Epidermal melanocyte (primary cell): ENCODE measurements around the gene GRK5.

Source experiments
- DNase-seq: peaks from one replicate; pipeline ENCODE4 v3.0.0; 2011; ENCODE audit warnings: low spot score; ENCODE audit not compliant: insufficient read length

GRK5 gene

DNA sequence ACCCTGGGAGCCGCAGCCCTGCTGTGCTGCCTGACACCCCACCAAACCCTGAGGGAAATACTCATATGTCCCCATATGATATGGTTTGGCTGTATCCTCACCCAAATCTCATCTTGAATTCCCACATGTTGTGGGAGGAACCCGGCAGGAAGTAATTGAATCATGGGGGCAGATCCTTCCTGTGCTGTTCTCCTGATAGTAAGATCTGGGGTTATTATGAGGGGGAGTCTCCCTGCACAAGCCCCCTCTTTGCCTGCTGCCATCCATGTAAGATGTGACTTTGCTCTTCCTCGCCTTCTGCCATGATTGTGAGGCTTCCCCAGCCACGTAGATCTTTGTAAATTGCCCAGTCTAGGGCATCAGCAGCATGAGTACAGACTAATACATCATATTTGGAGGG, 266.4 kb downstream of the GRK5 start:
- no peak for DNase-seq

DNA sequence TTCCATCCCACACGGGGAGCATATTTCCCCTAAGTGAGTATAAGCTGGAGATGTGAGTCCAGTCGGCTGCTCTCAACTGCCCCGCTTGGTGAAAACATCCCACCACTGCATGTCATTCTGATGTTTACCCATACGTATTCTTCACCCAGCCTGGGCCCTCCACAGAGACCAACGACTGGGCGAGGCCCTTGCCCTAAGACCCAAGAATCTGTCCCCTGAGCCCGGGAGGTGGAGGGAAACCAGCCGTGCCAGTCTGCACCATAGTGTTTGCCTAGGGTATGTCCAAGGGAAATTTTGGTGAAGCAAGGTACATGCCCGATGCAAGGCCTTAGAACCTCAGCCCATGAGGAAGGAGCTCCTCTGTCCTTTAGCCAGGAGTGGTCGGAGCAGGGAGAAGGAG, 267.2 kb downstream of the GRK5 start:
- no peak for DNase-seq

DNA sequence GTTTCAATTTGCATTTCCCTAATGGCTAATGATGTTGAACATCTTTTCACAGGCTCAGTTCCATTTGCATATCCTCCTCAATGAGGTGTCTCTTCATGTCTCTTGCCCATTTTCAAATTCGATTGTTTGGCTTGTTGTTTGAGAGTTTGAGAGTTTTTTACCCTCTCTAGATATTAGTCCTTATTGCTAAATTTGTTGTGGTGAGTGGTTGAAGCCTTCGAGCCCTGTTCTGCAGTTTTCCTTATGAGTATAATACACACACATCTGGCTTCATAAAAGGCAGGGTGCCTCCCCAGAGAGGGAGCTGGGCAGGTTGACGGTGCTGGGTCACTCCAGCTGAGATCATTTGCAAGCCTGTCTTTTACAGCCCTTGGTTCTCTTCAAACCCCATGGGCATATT, 270.1 kb downstream of the GRK5 start:
- no peak for DNase-seq

DNA sequence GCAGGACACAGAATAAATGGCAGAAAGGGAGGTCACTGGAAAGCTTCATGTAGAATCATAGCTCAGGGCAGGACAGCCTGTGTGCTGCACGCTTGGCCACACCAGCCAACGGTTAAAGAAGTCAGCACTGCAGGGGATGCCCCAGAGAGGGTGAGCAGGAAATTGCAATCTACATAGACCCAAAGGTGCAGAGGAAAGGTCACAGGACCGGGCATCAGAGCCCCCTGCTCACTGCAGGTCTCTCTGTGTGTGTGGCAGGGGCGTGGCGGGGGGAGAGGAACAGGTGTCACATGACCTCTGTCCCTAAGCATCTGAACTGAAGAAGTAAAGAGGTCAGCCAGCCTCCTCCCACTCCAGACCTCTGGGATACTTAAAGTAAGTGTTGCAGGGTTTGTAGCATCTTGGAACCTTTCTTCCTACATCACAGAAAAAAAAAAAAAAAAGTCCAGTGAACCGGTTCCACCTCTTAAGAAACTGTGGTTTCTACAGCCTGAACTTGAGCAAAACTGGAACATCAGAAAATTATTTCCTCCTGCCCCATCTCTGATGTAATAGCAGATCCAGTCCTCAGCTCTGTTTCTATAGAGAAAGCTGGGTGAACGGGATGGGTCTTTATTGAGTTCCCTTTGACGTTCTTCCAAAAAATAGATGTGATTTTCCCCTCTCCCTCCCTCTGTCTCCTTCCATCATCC, 270.9 kb downstream of the GRK5 start:
- DNase-seq: no peak

DNA sequence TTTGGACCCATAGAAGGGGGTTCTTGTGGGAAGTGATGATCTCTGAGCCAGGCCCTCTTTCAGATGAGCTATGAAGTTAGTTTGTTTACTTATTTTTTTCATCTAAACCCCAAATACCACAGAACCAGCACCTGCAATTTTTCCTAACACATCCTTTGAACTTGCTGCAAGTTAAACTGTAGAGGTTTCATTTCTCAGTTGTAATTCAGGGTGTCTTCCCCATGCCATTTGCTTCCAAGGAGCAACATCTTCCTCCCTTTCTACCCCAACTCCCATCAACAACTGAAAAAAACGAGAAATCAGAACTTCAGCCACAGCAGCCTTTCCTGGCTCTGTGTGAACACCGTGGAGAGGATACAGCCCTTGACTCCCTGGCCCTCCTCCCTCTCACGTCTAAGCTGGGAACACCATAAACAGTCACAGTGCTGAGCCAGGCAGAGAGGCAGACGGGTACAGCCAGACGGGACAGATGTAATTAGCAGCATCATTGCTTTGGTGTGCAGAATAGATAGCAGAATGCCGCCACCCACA, 271.5 kb downstream of the GRK5 start:
- DNase-seq: no peak

DNA sequence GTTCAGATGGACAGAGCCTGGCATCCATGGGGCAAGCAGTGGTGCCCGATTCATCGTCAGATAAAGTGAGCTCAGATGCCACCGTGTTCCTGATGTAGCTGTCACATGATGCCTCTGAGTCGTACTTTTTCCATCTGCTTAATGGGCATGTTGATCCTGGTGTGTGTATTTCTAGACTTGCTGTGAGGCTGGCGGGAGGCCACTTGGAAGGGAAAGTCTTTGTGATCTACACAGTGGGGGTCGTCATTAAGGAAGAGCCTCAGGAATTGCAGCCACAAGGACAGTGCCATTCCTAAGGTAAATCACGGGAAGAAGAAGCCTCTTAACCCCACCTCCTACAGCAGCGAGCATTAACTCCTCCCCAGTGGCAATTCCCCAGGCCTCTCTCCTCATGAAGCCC, 272.2 kb downstream of the GRK5 start:
- no peak for DNase-seq

DNA sequence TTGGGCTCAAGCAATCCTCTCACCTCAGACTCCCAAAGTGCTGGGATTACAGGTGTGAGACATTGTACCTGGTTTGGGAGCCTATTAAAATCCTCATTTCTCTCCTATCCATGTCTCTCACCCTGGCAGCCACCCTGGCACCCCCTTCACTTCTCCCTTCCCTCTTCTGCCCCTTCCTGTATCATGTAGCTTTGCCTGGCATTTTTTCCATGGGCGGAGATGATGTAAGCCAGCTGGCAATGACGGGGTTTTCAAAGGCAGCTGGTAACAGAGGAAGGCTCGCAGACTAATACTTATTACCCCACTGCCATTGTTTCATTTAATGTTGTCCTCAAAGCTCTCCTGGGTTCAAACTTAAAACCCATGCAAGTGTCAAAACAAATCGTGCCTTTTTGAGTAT, 273.3 kb downstream of the GRK5 start:
- DNase-seq: no peak

DNA sequence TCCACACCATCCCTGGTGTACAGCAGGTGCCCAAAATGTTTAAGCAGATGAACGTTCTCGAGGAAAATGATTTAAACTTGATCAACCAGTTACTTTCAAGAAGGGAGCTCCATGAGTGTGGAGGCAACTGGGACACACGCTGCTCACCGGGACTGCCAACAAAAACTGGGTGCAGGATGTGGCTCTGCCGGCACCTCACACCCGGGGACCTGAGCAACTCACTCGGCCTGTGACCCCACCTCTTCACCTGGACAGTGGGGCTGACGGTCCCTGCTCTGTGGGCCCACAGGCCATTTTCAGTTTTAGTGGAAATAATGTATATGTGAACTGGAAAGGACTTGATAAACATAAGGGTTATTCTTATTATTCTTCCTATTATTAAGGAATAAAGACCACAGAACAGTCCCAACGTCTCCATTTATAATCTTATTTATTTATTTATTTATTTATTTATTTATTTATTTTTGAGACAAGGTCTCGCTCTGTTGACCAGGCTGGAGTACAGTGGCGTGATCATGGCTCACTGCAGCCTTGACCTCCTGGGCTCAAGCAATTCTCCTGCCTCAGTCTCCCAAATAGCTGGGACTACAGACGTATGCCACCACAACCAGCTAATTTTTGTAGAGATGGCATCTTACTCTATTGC, 274.5 kb downstream of the GRK5 start:
- no peak for DNase-seq

DNA sequence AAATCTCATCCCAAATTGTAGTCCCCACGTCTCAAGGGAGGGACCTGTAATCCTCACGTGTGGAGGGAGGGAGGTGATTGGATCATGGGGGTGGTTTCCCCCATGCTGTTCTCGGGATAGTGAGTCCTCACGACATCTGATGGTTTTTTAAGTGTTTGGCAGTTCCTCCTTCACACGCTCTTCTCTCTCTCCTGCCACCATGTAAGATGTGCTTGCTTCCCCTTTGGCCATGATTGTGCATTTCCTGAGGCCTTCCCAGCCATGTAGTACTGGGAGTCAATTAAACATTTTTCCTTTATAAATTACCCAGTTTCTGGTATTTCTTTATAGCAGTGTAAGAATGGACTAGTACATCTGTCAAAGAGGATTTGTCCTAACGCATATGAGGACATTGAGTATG, 275.6 kb downstream of the GRK5 start:
- DNase-seq: no peak

DNA sequence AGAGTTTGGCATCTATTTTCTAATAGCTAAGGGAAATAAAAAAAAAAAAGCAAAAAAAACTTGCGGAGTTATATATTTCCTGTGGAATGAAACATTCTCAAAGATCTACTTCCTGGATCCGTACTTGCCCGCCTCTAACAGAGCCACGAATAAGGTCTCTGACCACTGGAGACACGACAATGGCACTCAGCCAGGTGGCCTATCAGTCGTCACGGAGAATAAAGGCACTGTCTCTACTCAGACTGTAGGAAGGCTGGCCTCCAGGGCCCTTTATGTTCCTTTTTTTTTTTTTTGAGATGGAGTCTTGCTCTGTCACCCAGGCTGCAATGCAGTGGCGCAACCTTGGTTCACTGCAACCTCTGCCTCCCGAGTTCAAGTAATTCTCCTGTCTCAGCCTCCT, 276.5 kb downstream of the GRK5 start:
- no peak for DNase-seq

DNA sequence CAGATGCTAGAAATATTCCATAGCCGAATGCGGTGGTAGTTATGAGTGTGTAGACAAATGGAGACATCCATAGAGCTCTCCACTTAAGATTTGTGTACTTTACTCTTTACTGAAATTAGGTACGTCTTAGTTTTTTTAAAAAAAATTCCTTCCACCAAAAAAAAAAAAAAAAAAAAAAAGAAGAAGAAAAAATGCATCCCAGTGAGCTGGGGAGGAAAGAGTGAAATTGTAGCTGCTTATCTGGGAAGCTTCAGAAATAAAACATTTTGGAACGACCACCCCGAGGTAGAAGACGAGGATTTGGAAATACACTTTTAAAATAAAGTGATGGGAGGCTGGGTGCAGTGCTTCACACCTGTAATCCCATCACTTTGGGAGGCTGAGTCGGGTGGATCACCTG, 281.3 kb downstream of the GRK5 start:
- no peak for DNase-seq

DNA sequence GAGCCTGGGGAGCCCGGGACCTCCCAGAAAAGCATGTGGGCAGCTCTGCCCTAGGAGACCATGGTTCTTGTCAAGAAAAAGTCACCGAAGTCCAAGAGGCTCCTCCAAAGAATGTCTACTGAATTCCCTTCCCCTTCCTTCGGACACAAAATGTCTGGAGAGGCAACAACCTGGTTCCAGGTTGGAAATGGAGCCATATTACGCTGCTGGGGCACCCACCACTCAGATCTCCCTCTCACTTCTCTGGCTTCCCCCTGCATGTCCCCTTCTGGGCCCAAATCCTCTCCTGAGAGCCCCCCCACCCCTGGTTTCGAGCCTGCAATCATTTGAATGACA, 282.6 kb downstream of the GRK5 start:
- no peak for DNase-seq

DNA sequence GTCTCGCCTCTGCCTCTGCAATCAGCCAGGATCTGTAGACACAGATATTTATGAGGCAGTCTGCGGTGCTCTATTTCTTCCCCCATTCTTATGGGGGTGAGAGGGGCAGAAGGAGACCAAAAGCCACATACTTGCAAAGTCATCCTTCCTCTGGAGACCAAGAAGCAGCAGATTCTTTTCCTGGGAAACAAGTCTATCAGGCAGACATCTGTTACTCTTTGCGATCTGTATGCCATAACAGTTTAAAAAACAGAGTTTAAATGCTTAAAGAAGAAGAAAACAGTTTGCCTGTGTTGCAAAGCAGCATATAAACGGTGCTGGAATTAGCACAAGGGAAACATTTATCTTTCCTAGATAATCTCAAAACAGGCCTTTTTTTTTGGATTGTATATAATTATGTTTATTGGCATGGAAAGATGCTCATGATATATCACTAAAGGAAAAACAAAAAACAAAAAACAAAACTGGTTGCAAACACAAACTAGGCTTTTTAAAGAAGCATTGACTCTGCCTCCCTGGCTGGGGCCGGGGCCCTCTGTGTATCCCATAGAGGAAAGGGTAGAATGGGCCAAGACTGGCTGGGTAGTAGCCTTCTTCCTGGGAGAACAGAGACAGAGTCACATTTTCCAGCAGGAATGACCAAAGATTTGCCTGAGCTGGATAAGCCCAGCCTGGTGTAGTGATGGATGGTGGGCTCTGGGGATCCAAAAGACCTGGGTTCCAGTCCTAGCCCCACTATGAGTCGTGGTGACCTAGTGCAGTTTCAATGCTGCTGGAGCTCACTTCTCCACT, 284.8 kb downstream of the GRK5 start:
- DNase-seq: no peak

DNA sequence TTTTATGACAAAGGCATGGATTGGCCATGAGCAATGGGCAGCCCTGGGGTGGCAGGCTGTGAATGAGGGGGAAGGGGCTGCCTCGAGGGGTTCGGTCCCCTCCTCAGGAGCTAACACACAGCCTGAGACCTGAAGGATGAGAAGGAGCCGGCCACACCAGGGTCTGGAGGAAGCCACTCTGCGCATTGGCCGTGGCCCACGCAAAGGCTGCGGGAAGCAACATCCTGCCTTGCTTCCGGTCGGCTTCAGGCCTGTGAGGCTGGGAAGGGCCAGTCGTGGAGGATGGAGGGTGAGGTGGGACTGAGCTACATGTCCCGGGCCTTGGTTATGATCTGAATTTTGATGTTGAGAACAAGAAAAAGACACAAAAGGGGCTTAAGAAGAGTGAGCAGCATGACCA, 285.8 kb downstream of the GRK5 start:
- DNase-seq: no peak

DNA sequence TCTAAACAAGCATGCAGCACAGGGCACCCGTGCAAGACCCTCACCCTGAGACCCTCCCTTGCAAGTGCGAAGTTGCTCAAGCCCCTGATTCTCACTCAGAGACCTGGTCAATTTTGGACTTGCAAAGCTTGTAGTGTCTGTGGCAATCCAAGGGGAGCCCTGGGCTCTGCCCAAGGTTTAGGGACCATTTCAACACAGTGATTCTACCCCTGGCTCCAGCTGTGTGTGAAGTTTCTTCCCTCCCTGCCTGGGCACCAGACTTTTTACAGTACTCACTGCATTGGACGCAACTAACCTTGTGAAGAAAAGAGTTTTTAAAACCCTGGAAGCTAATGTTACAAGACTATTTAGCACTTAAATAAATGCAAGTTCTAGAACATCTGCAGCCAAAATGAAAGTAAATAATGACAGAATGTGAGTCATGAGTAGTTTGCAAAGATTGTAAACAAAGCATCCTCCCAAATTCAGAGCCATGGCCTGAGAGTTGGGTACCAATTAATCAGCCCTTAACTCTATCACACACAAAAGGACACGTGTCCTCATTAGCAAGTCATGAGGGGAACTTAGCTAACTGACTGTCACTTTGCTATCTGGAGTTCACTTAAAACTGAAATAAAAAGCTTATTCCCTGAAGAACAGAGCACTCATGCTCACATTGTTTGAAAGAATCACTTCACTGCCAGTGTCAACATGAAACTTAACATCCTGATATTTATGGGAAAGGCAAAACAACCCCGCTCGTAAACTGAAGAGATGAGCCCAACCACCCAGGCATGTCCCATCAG, 287.1 kb downstream of the GRK5 start:
- no peak for DNase-seq

DNA sequence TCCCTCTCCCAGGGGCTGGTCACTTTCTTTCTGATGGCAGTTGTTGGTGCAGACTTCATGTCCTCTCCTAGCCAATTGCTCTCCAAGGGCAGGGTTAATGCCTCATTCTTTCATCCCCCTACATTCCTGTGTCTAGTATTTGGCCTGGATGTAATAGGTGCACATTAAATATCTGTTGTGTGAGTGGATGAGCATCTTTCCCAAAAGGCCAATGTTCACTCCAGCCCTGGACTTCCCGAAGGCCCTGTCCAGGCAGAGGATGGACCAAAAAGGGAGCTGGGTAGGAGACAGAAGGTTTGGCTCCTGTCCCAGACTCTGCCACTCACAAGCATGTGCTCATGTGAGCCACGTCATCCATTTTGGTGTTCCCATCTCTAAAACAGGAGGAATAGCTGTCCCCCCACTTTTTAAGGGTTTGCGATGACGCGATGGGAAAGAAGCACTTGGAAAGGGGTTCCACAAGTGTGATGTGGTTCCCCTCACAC, 287.7 kb downstream of the GRK5 start:
- DNase-seq: no peak

DNA sequence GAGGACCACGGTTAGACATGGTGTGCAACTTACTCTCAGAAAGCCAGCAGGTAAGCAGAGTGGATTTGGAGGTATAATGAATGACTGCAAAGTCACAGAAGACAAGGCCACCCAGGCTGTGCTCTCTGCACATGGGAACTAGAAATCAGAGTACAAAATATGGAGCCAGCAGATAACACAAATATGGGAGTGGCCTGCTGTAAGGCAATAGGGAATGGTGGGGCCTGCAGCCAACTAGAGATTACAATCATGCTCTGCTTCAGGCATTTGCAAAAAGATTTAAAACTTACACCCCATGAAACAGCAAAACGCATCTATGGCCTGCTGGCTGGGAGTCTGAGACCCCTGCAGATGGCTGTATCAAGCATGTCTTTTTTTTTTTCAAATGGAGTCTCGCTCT, 288.2 kb downstream of the GRK5 start:
- no peak for DNase-seq

DNA sequence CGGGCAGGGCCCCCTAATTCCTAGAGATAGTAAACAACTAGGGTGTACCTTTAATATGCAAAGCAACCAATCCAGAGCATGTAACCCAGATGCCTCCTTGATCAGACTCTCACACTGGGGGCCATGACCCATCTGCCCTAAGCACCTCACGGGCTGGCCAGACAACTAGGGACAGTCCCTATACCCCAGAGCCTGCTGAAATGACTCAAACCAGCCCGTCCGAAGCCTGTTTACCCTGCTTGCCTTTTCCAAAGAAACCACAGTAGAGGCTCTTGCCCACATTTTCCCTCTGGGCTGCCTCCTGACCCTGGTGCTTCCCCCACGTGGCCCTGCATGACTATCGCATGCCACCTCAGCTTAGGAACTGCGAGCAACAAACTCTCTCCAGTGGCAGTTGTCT, 288.9 kb downstream of the GRK5 start:
- DNase-seq: no peak

DNA sequence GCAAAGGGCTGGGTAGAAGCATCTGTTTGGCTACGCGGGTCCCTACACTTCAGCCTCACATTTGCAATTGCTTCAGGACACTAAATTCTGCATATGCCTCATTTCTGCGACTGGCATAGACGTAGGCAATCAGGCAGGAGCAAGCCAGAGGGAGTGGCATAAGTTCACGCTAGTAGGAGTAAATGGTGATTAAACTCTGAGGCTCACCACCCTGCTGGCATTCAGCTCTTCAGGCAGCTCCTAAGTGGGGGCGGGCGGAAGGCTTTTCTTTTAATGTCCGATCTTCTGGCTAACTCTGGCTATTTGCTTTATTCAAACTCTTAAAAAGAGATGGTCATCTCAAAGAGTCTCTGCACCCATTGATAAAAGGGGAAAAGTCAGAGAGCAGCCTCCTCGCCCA, 289.9 kb downstream of the GRK5 start:
- DNase-seq: no peak

DNA sequence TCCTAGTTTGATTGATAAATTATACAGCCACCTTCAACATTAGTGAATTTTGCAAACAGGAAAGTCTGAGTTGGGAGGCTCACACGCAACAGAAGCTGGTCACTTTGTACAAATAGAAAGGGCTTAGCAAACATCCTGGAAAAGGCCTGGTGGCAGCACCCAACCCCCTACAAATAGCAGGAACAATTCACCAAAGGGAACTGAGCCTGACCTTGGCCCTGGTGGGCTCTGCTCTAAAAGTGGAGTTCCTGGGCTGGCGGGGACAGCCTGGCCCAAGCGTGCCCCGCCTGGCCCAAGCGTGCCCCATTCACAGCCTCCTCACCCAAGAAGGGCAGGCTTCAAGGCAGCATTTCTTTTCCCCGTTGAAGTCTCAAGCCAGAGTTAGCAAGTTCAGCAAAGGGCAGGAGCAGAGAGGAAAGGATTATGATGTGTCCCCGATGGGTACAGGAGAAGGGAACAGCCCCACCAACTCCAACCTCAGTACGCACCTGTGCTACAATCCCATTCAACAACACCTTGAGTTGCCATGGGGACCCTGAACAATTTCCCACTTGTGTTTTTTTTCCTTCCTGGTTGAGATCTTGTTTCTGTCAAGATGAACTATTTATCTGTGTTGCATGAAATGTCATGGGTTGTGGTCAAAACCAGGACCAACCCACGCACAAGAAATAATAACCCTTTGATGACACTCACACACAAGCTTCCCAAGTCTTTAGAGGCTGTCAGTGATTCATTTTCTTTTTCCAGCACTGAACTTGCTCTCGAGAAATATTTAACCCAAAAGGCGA, 291.7 kb downstream of the GRK5 start:
- no peak for DNase-seq

DNA sequence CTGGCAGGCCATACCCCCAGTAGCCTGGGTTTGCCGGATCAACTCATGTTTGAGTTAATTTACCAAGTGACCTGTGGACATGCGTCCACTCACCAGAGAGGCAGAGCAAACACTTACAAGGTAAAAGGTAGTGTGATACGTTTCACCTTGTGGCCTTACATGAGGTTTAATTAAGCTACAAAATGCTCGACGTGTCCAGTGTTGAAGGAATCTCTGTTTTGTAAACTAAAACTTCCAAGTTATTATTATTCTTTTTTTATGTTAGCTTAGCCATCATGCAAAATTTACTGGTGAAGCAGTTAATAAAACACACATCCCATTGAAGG, 292.3 kb downstream of the GRK5 start:
- DNase-seq: no peak
